Body of pancreas (tissue), 4 donors: ENCODE measurements around the gene TEX14. TPM values are rescaled to one million over a fixed set of nuclear protein-coding genes. Genes with fewer than 3 reads are reported as not detected.

Source experiments
- ATAC-seq: fragments of 150-250 bp; one replicate; pipeline ENCODE4 v1.9.1; 2016
- DNase-seq, 4 donors: peaks; one replicate each; pipeline ENCODE4 v3.0.0-alpha.2; 2019
- H3K27ac ChIP-seq, 4 donors: fragments of 200-600 bp; sonication (generic); 1 replicate in 3 of 4; 2 replicates in 1 of 4; pipeline versions ENCODE4 v1.5.1 to v1.6.1; 2016 to 2019; ENCODE audit warnings: mild to moderate bottlenecking in 1 of 4, mixed read lengths in 1 of 4, moderate library complexity in 1 of 4
- H3K27me3 ChIP-seq, 2 donors: fragments of 200-600 bp; sonication (generic); one replicate each; pipeline ENCODE4 v1.6.0; 2016; ENCODE audit warnings: mild to moderate bottlenecking in 1 of 2
- H3K36me3 ChIP-seq, 2 donors: fragments of 200-600 bp; sonication (generic); replicated peaks in 1 of 2; 2 replicates each; pipeline ENCODE4 v1.5.1; 2016; ENCODE audit warnings: low read depth in 2 of 2; ENCODE audit not compliant: insufficient read depth in 1 of 2
- H3K4me1 ChIP-seq: fragments of 200-600 bp; sonication (generic); one replicate; pipeline ENCODE4 v1.6.0; 2016
- H3K4me3 ChIP-seq, 2 donors: fragments of 200-600 bp; sonication (generic); 1 replicate in 1 of 2; 2 replicates in 1 of 2; pipeline ENCODE4 v1.5.1; 2016 to 2019
- H3K9me3 ChIP-seq, 3 donors: fragments of 200-600 bp; sonication (generic); 1 replicate in 2 of 3; 2 replicates in 1 of 3; pipeline ENCODE4 v1.5.1; 2016
- POLR2A ChIP-seq, 3 donors: fragments of 450-650 bp; IDR thresholded peaks; one replicate each; pipeline ENCODE4 v1.6.1; 2016; ENCODE audit warnings: antibody characterized with exemption in 3 of 3, mild to moderate bottlenecking in 2 of 3
- WGBS, 2 donors: methylation state at CpG; one replicate each; pipeline ENCODE4 v1.1.5; 2017; 5-methylcytosine and 5-hydroxymethylcytosine counted together
- intact Hi-C: fragments of 100-400 bp; cut with DNase I; formaldehyde crosslinking; loops from one replicate; pipeline ENCODE4 v1.15.1; 2023
- total RNA-seq, 2 donors: library from RNA; depleted of rRNA; stranded (reverse); fragments of >200 nt; gene quantifications; one replicate each; pipeline ENCODE4 v1.1.0, GENCODE V29; 2016
- TF ChIP-seq, protein P1 (sequence below), 7 experiments: fragments of 450-650 bp in 4 of 7; fragments of 200-600 bp in 3 of 7; sonication (generic) in 3 of 7; IDR thresholded peaks; one replicate each; pipeline ENCODE4 v1.5.1; 2016 to 2019; ENCODE audit warnings: antibody characterized with exemption in 7 of 7

Gene TEX14
- total RNA-seq, 2 donors from 2014 or later, result 0.26 TPM; not detected in 1

DNA sequence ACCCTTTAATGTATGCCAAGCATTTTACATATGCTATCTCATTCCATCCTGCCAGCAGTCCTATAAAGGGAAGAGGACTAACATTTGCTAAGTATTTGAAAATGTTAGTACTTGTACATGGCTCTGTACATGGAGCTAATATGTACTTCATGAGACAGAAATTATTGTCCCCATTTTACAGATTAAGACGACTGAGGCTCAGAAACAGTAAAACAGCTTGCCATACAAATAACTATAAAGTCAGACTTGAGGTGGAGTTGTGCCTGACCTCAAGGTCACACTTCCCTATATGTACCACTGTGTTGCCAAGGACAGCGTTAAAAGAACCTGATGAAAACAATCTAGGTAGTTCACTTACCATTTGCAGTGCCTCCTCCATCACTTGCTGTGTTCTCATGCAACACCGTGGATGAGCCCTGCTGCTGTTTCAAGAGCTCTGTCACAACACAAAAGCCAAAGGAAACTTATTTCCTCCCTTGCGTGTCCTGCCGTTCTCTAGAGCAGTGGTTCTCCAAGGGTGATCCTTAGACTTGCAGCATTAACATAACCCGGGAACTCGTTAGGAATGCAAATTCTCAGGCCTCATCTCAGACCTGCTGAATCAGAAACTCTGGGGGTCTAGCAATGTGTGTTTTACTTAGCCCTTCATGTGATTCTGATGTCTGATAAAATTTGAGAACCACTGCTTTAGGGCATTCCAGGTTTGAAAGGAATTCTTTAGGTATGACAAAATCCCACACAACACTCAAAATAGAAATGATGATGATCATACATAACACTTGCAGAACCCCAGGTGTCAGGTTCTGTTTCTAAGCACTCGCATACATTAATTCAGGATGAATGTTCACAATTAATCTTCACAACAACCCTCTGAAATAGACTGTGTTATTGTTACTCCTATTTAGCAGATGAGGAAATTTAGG is 126.2 kb downstream of the TEX14 start:
- no peak overlapping the region for H3K4me3 ChIP-seq
- H3K27me3 ChIP-seq, result no peaks in the 10 kb centered on the region
- intact Hi-C loops, result no loop called here
- ATAC-seq (no peak), DNase-seq (no peak)
- no peaks in the 10 kb centered on the region for H3K36me3 ChIP-seq
- H3K9me3 ChIP-seq, result no peaks in the 10 kb centered on the region
- H3K27ac ChIP-seq, result no peak overlapping the region
- TF ChIP-seq POLR2A (IDR thresholded peaks at IDR 0.05), result no peak
- TF ChIP-seq, protein P1, sequence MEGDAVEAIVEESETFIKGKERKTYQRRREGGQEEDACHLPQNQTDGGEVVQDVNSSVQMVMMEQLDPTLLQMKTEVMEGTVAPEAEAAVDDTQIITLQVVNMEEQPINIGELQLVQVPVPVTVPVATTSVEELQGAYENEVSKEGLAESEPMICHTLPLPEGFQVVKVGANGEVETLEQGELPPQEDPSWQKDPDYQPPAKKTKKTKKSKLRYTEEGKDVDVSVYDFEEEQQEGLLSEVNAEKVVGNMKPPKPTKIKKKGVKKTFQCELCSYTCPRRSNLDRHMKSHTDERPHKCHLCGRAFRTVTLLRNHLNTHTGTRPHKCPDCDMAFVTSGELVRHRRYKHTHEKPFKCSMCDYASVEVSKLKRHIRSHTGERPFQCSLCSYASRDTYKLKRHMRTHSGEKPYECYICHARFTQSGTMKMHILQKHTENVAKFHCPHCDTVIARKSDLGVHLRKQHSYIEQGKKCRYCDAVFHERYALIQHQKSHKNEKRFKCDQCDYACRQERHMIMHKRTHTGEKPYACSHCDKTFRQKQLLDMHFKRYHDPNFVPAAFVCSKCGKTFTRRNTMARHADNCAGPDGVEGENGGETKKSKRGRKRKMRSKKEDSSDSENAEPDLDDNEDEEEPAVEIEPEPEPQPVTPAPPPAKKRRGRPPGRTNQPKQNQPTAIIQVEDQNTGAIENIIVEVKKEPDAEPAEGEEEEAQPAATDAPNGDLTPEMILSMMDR (IDR thresholded peaks at IDR 0.05), result no peak
- WGBS, 2 donors, result 65 to 83% methylated on average over 8 of the region's 8 CpGs
- no peaks in the 10 kb centered on the region for H3K4me1 ChIP-seq

DNA sequence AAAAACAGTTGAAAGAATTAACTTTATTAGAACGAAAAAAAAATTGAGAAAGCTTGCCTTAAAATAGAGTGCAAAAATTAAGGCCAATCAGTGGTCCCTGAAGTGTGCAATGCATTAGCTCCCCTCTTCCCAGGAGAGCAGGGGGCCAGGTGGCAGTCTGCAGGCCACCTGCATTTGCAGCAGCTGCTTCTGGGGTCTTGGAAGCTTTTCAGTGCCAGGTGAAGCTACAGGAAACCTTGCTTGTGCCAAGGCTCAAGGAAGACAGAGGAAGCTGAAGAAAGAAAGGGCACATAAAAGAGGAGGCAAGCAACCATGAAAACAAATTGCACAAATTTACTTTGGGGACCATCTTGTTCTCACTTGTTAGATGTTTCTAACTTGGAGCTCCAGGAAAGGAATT is 126.9 kb downstream of the TEX14 start:
- Histone ChIP-seq H3K27ac (no peak overlapping the region), H3K9me3 (no peaks in the 10 kb centered on the region), H3K4me1 (no peaks in the 10 kb centered on the region), H3K36me3 (no peaks in the 10 kb centered on the region), H3K4me3 (no peak overlapping the region), H3K27me3 (no peaks in the 10 kb centered on the region)
- intact Hi-C loops, result no loop called here
- TF ChIP-seq POLR2A (IDR thresholded peaks at IDR 0.05), result no peak
- TF ChIP-seq, protein P1 (IDR thresholded peaks at IDR 0.05), result no peak
- ATAC-seq (no peak), DNase-seq (no peak)
- 61 to 75% methylated on average over 1 of the region's 1 CpG for WGBS, 2 donors

DNA sequence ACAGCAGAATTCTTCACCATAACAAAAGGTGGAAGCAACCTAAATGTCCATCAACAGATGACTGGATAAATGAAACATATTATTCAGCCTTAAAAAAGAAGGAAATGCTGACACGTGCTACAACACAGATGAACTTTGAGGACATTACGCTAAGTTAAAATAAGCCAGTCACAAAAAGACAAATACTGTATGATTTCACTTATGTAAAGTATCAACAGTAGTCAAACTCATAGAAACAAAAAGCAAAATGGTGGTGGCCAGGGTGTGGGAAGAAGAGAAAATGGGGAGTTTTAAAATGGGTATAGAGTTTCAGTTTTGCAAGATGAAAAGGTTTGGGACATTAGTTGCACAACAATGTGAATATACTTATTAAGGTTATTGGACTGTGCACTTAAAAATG is 127.6 kb downstream of the TEX14 start:
- Histone ChIP-seq H3K9me3 (no peaks in the 10 kb centered on the region), H3K4me1 (no peaks in the 10 kb centered on the region), H3K27ac (no peak overlapping the region), H3K27me3 (no peaks in the 10 kb centered on the region), H3K4me3 (no peak overlapping the region), H3K36me3 (no peaks in the 10 kb centered on the region)
- 84 to 89% methylated on average over 2 of the region's 2 CpGs for WGBS, 2 donors
- TF ChIP-seq, protein P1 (IDR thresholded peaks at IDR 0.05), result no peak
- TF ChIP-seq POLR2A (IDR thresholded peaks at IDR 0.05), result no peak
- ATAC-seq, result no peak
- intact Hi-C loops, result no loop called here
- no peak for DNase-seq

DNA sequence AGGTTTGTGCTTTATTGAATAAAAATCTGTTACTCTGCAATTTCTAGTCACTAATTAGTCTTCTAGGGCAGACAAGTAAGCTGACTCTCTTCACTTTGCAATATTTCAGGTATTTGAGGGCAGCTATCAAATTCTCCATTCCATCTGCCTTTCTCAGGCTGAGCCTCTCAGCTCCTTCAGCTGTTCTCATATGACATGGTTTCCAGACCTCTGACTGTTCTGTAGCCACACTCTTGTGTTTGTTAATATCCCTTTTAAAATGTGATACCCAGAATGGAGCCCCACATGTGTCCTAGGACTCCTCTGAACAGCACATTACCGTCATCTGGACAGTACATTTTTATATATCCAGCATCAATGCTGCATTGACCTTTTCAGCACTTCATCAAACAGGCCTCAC is 131.3 kb downstream of the TEX14 start:
- Histone ChIP-seq H3K27me3 (no peaks in the 10 kb centered on the region), H3K27ac (no peak overlapping the region), H3K4me1 (no peaks in the 10 kb centered on the region), H3K9me3 (no peaks in the 10 kb centered on the region), H3K4me3 (no peak overlapping the region), H3K36me3 (no peaks in the 10 kb centered on the region)
- no peak for DNase-seq
- no peak for ATAC-seq
- intact Hi-C loops, result no loop called here
- no peak for TF ChIP-seq POLR2A (IDR thresholded peaks at IDR 0.05)
- TF ChIP-seq, protein P1 (IDR thresholded peaks at IDR 0.05), result no peak
- 89 to 96% methylated on average over 1 of the region's 1 CpG for WGBS, 2 donors

DNA sequence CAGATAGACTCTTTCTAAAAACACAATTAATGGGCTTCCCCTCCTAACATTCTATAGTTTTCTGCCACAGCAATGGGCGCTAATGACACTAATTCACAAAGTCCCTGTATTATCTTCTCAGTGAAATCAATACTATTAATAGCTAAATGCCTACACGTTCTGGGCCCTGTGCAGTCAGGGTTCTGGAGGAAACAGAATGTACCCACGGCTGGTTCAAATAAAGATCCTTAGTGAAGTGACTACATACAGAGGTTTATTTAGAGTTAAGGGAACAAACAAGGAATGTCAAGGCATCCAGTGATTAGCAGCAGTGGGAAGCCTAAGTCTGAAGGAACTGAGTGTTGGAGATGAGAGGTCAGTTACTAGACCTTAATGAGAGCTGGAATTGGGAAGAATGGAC is 133.9 kb downstream of the TEX14 start:
- Histone ChIP-seq H3K9me3 (no peaks in the 10 kb centered on the region), H3K27ac (no peak overlapping the region), H3K4me1 (no peaks in the 10 kb centered on the region), H3K36me3 (no peaks in the 10 kb centered on the region), H3K27me3 (no peaks in the 10 kb centered on the region), H3K4me3 (no peak overlapping the region)
- WGBS, 2 donors, result 64% methylated on average over 3 of the region's 3 CpGs
- intact Hi-C loops, result no loop called here
- DNase-seq, result no peak
- no peak for ATAC-seq
- TF ChIP-seq, protein P1 (IDR thresholded peaks at IDR 0.05), result no peak
- TF ChIP-seq POLR2A (IDR thresholded peaks at IDR 0.05), result no peak
